ENCODE data around the gene PTGDR.

The PTGDR gene

GRCh38 chr14:52267501-52268278, at the start of gene PTGDR:
TSS of gene PTGDR (plus strand) at chr14:52267698. CDS start at chr14:52267815, 117 bp downstream.
- peak in 1 of 2 experiments; percentile 52 for DNase-seq

- DNase-seq: no peak
Measured at GRCh38 chr14:52219488-52220084, 47.9 kb upstream of the PTGDR start.

- DNase-seq: no peak
Measured at GRCh38 chr14:52220924-52221811, 46.3 kb upstream of the PTGDR start.

- DNase-seq: no peak
Measured at GRCh38 chr14:52222901-52223300, 44.6 kb upstream of the PTGDR start.

GRCh38 chr14:52227619-52228222, 39.8 kb upstream of the PTGDR start:
- no peak for DNase-seq

GRCh38 chr14:52233693-52234092, 33.8 kb upstream of the PTGDR start:
- no peak for DNase-seq

GRCh38 chr14:52235434-52235833, 32.1 kb upstream of the PTGDR start:
- DNase-seq: no peak

GRCh38 chr14:52235866-52236510, 31.5 kb upstream of the PTGDR start:
- peak; percentile 36 to 64 for DNase-seq

- DNase-seq: no peak
Measured at GRCh38 chr14:52238682-52239081, 28.8 kb upstream of the PTGDR start.

- DNase-seq: no peak
Measured at GRCh38 chr14:52240623-52241022, 26.9 kb upstream of the PTGDR start.

- no peak for DNase-seq
Measured at GRCh38 chr14:52241087-52241793, 26.3 kb upstream of the PTGDR start.

GRCh38 chr14:52244328-52244727, 23.2 kb upstream of the PTGDR start:
- DNase-seq: no peak

GRCh38 chr14:52244997-52245396, 22.5 kb upstream of the PTGDR start:
- no peak for DNase-seq

- DNase-seq: no peak
Measured at GRCh38 chr14:52248057-52248456, 19.4 kb upstream of the PTGDR start.

GRCh38 chr14:52251724-52252123, 15.8 kb upstream of the PTGDR start:
- no peak for DNase-seq

GRCh38 chr14:52253503-52253902, 14.0 kb upstream of the PTGDR start:
- no peak for DNase-seq

GRCh38 chr14:52254086-52254485, 13.4 kb upstream of the PTGDR start:
- DNase-seq: no peak

- DNase-seq: no peak
Measured at GRCh38 chr14:52258783-52259182, 8.7 kb upstream of the PTGDR start.

- no peak for DNase-seq
Measured at GRCh38 chr14:52259434-52259833, 8.1 kb upstream of the PTGDR start.

- DNase-seq: no peak
Measured at GRCh38 chr14:52262600-52262999, 4.9 kb upstream of the PTGDR start.

- no peak for DNase-seq
Measured at GRCh38 chr14:52263190-52263589, 4.3 kb upstream of the PTGDR start.

GRCh38 chr14:52265253-52265652, 2.2 kb upstream of the PTGDR start:
- no peak for DNase-seq

All from NCI-H524 (cell line).